ENCODE results near the gene ABCC1.
"Not testable (repeated sequence)": the region's sequence is repeated elsewhere in the genome, so short reads cannot be mapped to it uniquely, and the experiment has no call there.

The ABCC1 gene

GRCh38 chr16:16158741-16159374 lies 209.4 kb downstream of the ABCC1 start:
- Histone ChIP-seq H3K79me2 (ENCODE audit: insufficient read depth, low read length) (no peaks in the 10 kb centered on the region), H3K9me3 (ENCODE audit: insufficient read depth, low read length, severe bottlenecking) (peaks cover 26% of the 10 kb centered on the region), H3K4me3 (ENCODE audit: low read depth in 1 of 2, low read length in 2 of 2) (no peak overlapping the region), H3K36me3 (ENCODE audit: insufficient read depth, low read length) (no peaks in the 10 kb centered on the region), H3K27ac (ENCODE audit: low read length) (no peak overlapping the region), H3K4me1 (ENCODE audit: insufficient read depth, low read length) (peaks cover 14% of the 10 kb centered on the region; the same call in 1 of the 2 replicates), H3K27me3 (ENCODE audit: insufficient read depth, low read length, poor library complexity) (no peaks in the 10 kb centered on the region), H2AFZ (ENCODE audit: low read depth, low read length) (no peak overlapping the region), H3K9ac (ENCODE audit: low read depth, low read length) (no peak overlapping the region), H4K20me1 (ENCODE audit: insufficient read depth, low read length) (no peaks in the 10 kb centered on the region), H3K4me2 (ENCODE audit: insufficient read depth, low read length) (no peak overlapping the region)
- ATAC-seq (ENCODE audit: insufficient read depth, low read depth) (no peak), DNase-seq (no peak)
- TF ChIP-seq EZH2 (IDR thresholded peaks at IDR 0.05; ENCODE audit: borderline replicate concordance, low read depth, low read length, severe bottlenecking) (no peak), CTCF (IDR thresholded peaks at IDR 0.05; ENCODE audit: borderline replicate concordance, extremely low read depth, low read length, poor library complexity, severe bottlenecking) (no peak)

GRCh38 chr16:16159662-16160061 lies 210.2 kb downstream of the ABCC1 start:
- Histone ChIP-seq H3K36me3 (ENCODE audit: insufficient read depth, low read length) (no peaks in the 10 kb centered on the region), H3K4me3 (ENCODE audit: low read depth in 1 of 2, low read length in 2 of 2) (no peak overlapping the region), H3K79me2 (ENCODE audit: insufficient read depth, low read length) (no peaks in the 10 kb centered on the region), H3K4me2 (ENCODE audit: insufficient read depth, low read length) (no peak overlapping the region), H3K27ac (ENCODE audit: low read length) (no peak overlapping the region), H3K9ac (ENCODE audit: low read depth, low read length) (no peak overlapping the region), H3K4me1 (ENCODE audit: insufficient read depth, low read length) (peaks cover 19% of the 10 kb centered on the region; the same call in 1 of the 2 replicates), H3K27me3 (ENCODE audit: insufficient read depth, low read length, poor library complexity) (no peaks in the 10 kb centered on the region), H2AFZ (ENCODE audit: low read depth, low read length) (no peak overlapping the region), H3K9me3 (ENCODE audit: insufficient read depth, low read length, severe bottlenecking) (peaks cover 26% of the 10 kb centered on the region), H4K20me1 (ENCODE audit: insufficient read depth, low read length) (no peaks in the 10 kb centered on the region)
- DNase-seq (no peak), ATAC-seq (ENCODE audit: insufficient read depth, low read depth) (no peak)
- TF ChIP-seq EZH2 (IDR thresholded peaks at IDR 0.05; ENCODE audit: borderline replicate concordance, low read depth, low read length, severe bottlenecking) (no peak), CTCF (IDR thresholded peaks at IDR 0.05; ENCODE audit: borderline replicate concordance, extremely low read depth, low read length, poor library complexity, severe bottlenecking) (no peak)

GRCh38 chr16:16161319-16161718 lies 211.9 kb downstream of the ABCC1 start:
- no peak for ATAC-seq (ENCODE audit: insufficient read depth, low read depth)
- no peak for TF ChIP-seq EZH2 (IDR thresholded peaks at IDR 0.05; ENCODE audit: borderline replicate concordance, low read depth, low read length, severe bottlenecking)
- TF ChIP-seq CTCF (IDR thresholded peaks at IDR 0.05; ENCODE audit: borderline replicate concordance, extremely low read depth, low read length, poor library complexity, severe bottlenecking): no peak
- no peak overlapping the region for H3K27ac ChIP-seq (ENCODE audit: low read length)
- no peaks in the 10 kb centered on the region for H3K27me3 ChIP-seq (ENCODE audit: insufficient read depth, low read length, poor library complexity)
- no peaks in the 10 kb centered on the region for H4K20me1 ChIP-seq (ENCODE audit: insufficient read depth, low read length)
- H3K4me3 ChIP-seq (ENCODE audit: low read depth in 1 of 2, low read length in 2 of 2): no peak overlapping the region
- no peak overlapping the region for H2AFZ ChIP-seq (ENCODE audit: low read depth, low read length)
- DNase-seq: no peak
- H3K36me3 ChIP-seq (ENCODE audit: insufficient read depth, low read length): no peaks in the 10 kb centered on the region
- H3K4me1 ChIP-seq (ENCODE audit: insufficient read depth, low read length): peaks cover 19% of the 10 kb centered on the region; the same call in 1 of the 2 replicates
- H3K9ac ChIP-seq (ENCODE audit: low read depth, low read length): no peak overlapping the region
- H3K4me2 ChIP-seq (ENCODE audit: insufficient read depth, low read length): no peak overlapping the region
- no peaks in the 10 kb centered on the region for H3K79me2 ChIP-seq (ENCODE audit: insufficient read depth, low read length)
- H3K9me3 ChIP-seq (ENCODE audit: insufficient read depth, low read length, severe bottlenecking): peaks cover 26% of the 10 kb centered on the region

GRCh38 chr16:16161840-16162239 lies 212.4 kb downstream of the ABCC1 start:
- Histone ChIP-seq H3K4me1 (ENCODE audit: insufficient read depth, low read length) (peaks cover 19% of the 10 kb centered on the region; the same call in 1 of the 2 replicates), H3K9me3 (ENCODE audit: insufficient read depth, low read length, severe bottlenecking) (peaks cover 26% of the 10 kb centered on the region)
- H3K36me3 ChIP-seq (ENCODE audit: insufficient read depth, low read length); DNase-seq; ATAC-seq (ENCODE audit: insufficient read depth, low read depth); H4K20me1 ChIP-seq (ENCODE audit: insufficient read depth, low read length); H3K79me2 ChIP-seq (ENCODE audit: insufficient read depth, low read length); H3K4me2 ChIP-seq (ENCODE audit: insufficient read depth, low read length); H3K27ac ChIP-seq (ENCODE audit: low read length); H3K4me3 ChIP-seq (ENCODE audit: low read depth in 1 of 2, low read length in 2 of 2); H3K27me3 ChIP-seq (ENCODE audit: insufficient read depth, low read length, poor library complexity); H2AFZ ChIP-seq (ENCODE audit: low read depth, low read length); H3K9ac ChIP-seq (ENCODE audit: low read depth, low read length): not testable (repeated sequence)

Data from DND-41 (cell line).